IMR-90 (cell line): ENCODE results near the gene SMAD7. TPM values are rescaled to one million over a fixed set of nuclear protein-coding genes. Genes with fewer than 3 reads are reported as not detected.

Experiments
- ATAC-seq: fragments of 200-7000 bp; cut with Tn5 transposase; 2 replicates; pipeline ENCODE4 v1.9.1; 2020; ENCODE audit warnings: low read depth, mild to moderate bottlenecking, moderate library complexity
- BruUV-seq: library from RNA; stranded (reverse); fragments of 400-500 nt; replicated peaks from 2 replicates; lab custom pipeline; 2021; lab: Mats Ljungman, UMichigan
- CTCF ChIA-PET: fragments of 300-600 bp; formaldehyde crosslinking; extraction: SDS; loops from one replicate; lab custom pipeline; 2021; ENCODE audit warnings: antibody characterized with exemption; lab: Yijun Ruan, JAX
- POLR2A ChIA-PET: fragments of 300-600 bp; sonication (Branson Sonifier 250); formaldehyde crosslinking; loops from one replicate; lab custom pipeline; 2022; ENCODE audit warnings: antibody characterized with exemption; ENCODE audit not compliant: unreplicated experiment; lab: Charles Lee
- DNase-seq: peaks from one replicate; pipeline ENCODE4 v3.0.0; 2013
- H2AFZ ChIP-seq: replicated peaks from 2 replicates; pipeline ENCODE3; 2013; ENCODE audit warnings: low read length, mild to moderate bottlenecking; ENCODE audit not compliant: poor library complexity
- H2AK5ac ChIP-seq: 2 replicates; pipeline ENCODE4 v1.6.1; 2013; ENCODE audit warnings: low read depth, low read length, inconsistent platforms
- H2AK9ac ChIP-seq: replicated peaks from 2 replicates; pipeline ENCODE3; 2013; ENCODE audit warnings: mild to moderate bottlenecking, low read depth, low read length, moderate library complexity; ENCODE audit not compliant: poor library complexity
- H2BK120ac ChIP-seq: 2 replicates; pipeline ENCODE4 v1.6.1; 2013; ENCODE audit warnings: low read depth, low read length, inconsistent platforms
- H2BK15ac ChIP-seq: 3 replicates; pipeline ENCODE4 v1.6.1; 2013; ENCODE audit warnings: low read depth, low read length, inconsistent platforms
- H2BK20ac ChIP-seq: 2 replicates; pipeline ENCODE4 v1.6.1; 2013; ENCODE audit warnings: low read depth, mild to moderate bottlenecking, inconsistent platforms, low read length, moderate library complexity
- H2BK5ac ChIP-seq: 2 replicates; pipeline ENCODE4 v1.6.1; 2013; ENCODE audit warnings: mild to moderate bottlenecking, low read depth, low read length, inconsistent platforms; ENCODE audit not compliant: poor library complexity, severe bottlenecking
- H3K14ac ChIP-seq: replicated peaks from 2 replicates; pipeline ENCODE4 v1.6.1; 2013; ENCODE audit warnings: low read depth, low read length, inconsistent platforms
- H3K18ac ChIP-seq: 2 replicates; pipeline ENCODE4 v1.6.1; 2013; ENCODE audit warnings: low read depth, low read length, control low read depth
- H3K23ac ChIP-seq: 2 replicates; pipeline ENCODE4 v1.6.1; 2013; ENCODE audit warnings: low read depth, low read length, inconsistent platforms
- H3K27ac ChIP-seq: 2 replicates; pipeline ENCODE4 v1.5.1; 2013; ENCODE audit warnings: mild to moderate bottlenecking, control low read depth, low read length; ENCODE audit not compliant: insufficient read depth
- H3K27me3 ChIP-seq: 2 replicates; pipeline ENCODE4 v1.6.1; 2013; ENCODE audit warnings: low read length; ENCODE audit not compliant: control insufficient read depth, insufficient read depth
- H3K36me3 ChIP-seq: 2 replicates; pipeline ENCODE4 v1.6.1; 2013; ENCODE audit warnings: low read length, mixed read lengths; ENCODE audit not compliant: control insufficient read depth, insufficient read depth
- H3K4ac ChIP-seq: 2 replicates; pipeline ENCODE4 v1.6.1; 2013; ENCODE audit warnings: low read depth, low read length, inconsistent platforms
- H3K4me1 ChIP-seq: 2 replicates; pipeline ENCODE4 v1.6.1; 2013; ENCODE audit warnings: low read length, mixed read lengths; ENCODE audit not compliant: control insufficient read depth, insufficient read depth
- H3K4me2 ChIP-seq: 2 replicates; pipeline ENCODE4 v1.6.1; 2013; ENCODE audit warnings: low read depth, mild to moderate bottlenecking, control low read depth, low read length, moderate library complexity
- H3K4me3 ChIP-seq: 2 replicates; pipeline ENCODE4 v1.5.1; 2013; ENCODE audit warnings: low read depth, mild to moderate bottlenecking, control low read depth, low read length, moderate library complexity; ENCODE audit not compliant: insufficient read depth
- H3K56ac ChIP-seq: 2 replicates; pipeline ENCODE4 v1.6.1; 2013; ENCODE audit warnings: low read length, inconsistent platforms; ENCODE audit not compliant: insufficient read depth; ENCODE audit errors: extremely low read depth
- H3K79me1 ChIP-seq, 2 experiments: 2 replicates each; pipeline ENCODE4 v1.6.1; 2013; ENCODE audit warnings: low read length in 2 of 2, inconsistent platforms in 1 of 2, low read depth in 1 of 2
- H3K9ac ChIP-seq: 2 replicates; pipeline ENCODE4 v1.6.1; 2013; ENCODE audit warnings: low read depth, low read length, control low read depth
- H3K9me1 ChIP-seq: 2 replicates; pipeline ENCODE4 v1.6.1; 2013; ENCODE audit warnings: low read length, inconsistent platforms; ENCODE audit not compliant: insufficient read depth
- H3K9me3 ChIP-seq: 2 replicates; pipeline ENCODE4 v1.6.1; 2013; ENCODE audit warnings: low read length; ENCODE audit not compliant: control insufficient read depth, insufficient read depth
- H4K20me1 ChIP-seq: 2 replicates; pipeline ENCODE4 v1.6.1; 2013; ENCODE audit warnings: low read length, inconsistent platforms; ENCODE audit not compliant: insufficient read depth
- H4K5ac ChIP-seq: 2 replicates; pipeline ENCODE4 v1.6.1; 2013; ENCODE audit warnings: mild to moderate bottlenecking, low read depth, low read length, control low read depth
- H4K8ac ChIP-seq, 2 experiments: 2 replicates each; pipeline ENCODE4 v1.6.1; 2013; ENCODE audit warnings: low read depth in 2 of 2, low read length in 2 of 2, control low read depth in 1 of 2, inconsistent platforms in 1 of 2
- H4K91ac ChIP-seq: 2 replicates; pipeline ENCODE4 v1.6.1; 2013; ENCODE audit warnings: low read depth, low read length, inconsistent platforms; ENCODE audit not compliant: insufficient read depth
- BHLHE40 ChIP-seq: fragments of 150-350 bp; IDR thresholded peaks from 2 replicates; pipeline ENCODE4 v1.6.1; 2016; ENCODE audit warnings: mild to moderate bottlenecking, low read depth, low read length
- CEBPB ChIP-seq: IDR thresholded peaks from 2 replicates; pipeline ENCODE4 v1.6.1; 2012; ENCODE audit warnings: low read depth, low read length, improper control_type of control experiment
- CHD1 ChIP-seq: IDR thresholded peaks from 2 replicates; pipeline ENCODE4 v1.6.1; 2012; ENCODE audit warnings: low read depth, low read length, improper control_type of control experiment
- CTCF ChIP-seq: conservative IDR thresholded peaks from 2 replicates; pipeline ENCODE4 v1.5.1; 2012; ENCODE audit warnings: mild to moderate bottlenecking, low read depth, low read length, improper control_type of control experiment
- FOS ChIP-seq: fragments of 150-350 bp; IDR thresholded peaks from 2 replicates; pipeline ENCODE4 v1.6.1; 2016; ENCODE audit warnings: low read depth, low read length
- MAFK ChIP-seq: IDR thresholded peaks from 2 replicates; pipeline ENCODE4 v1.6.1; 2012; ENCODE audit warnings: low read depth, low read length, improper control_type of control experiment
- MXI1 ChIP-seq: IDR thresholded peaks from 2 replicates; pipeline ENCODE4 v1.6.1; 2012; ENCODE audit warnings: low read depth, mild to moderate bottlenecking, low read length, moderate library complexity, borderline replicate concordance
- NFE2L2 ChIP-seq: fragments of 150-350 bp; IDR thresholded peaks from 2 replicates; pipeline ENCODE4 v1.6.1; 2016; ENCODE audit warnings: low read depth, mild to moderate bottlenecking, low read length
- POLR2A ChIP-seq: IDR thresholded peaks from 2 replicates; pipeline ENCODE4 v1.6.1; 2012; ENCODE audit warnings: mild to moderate bottlenecking, low read depth, low read length
- RAD21 ChIP-seq: IDR thresholded peaks from 2 replicates; pipeline ENCODE4 v1.6.1; 2012; ENCODE audit warnings: low read length, improper control_type of control experiment
- RCOR1 ChIP-seq: IDR thresholded peaks from 2 replicates; pipeline ENCODE4 v1.6.1; 2012; ENCODE audit warnings: mild to moderate bottlenecking, low read length, improper control_type of control experiment; ENCODE audit not compliant: insufficient replicate concordance
- RFX5 ChIP-seq: IDR thresholded peaks from 2 replicates; pipeline ENCODE4 v1.8.0; 2012; ENCODE audit warnings: low read depth, mild to moderate bottlenecking, low read length, moderate library complexity
- SMC3 ChIP-seq: fragments of 150-350 bp; IDR thresholded peaks from 2 replicates; pipeline ENCODE4 v1.6.1; 2016; ENCODE audit warnings: low read depth, mild to moderate bottlenecking, antibody characterized with exemption, low read length, moderate library complexity
- USF2 ChIP-seq: fragments of 150-350 bp; IDR thresholded peaks from 2 replicates; pipeline ENCODE4 v1.6.1; 2017; ENCODE audit warnings: mild to moderate bottlenecking, antibody characterized with exemption, low read length, low read depth
- WGBS, 2 experiments: methylation state at CpG; one replicate each; pipeline versions ENCODE4 v1.1.5 to v1.1.7; 2013; ENCODE audit warnings: missing lambda C conversion rate in 2 of 2; ENCODE audit not compliant: insufficient read length in 1 of 2; ENCODE audit errors: extremely low coverage in 2 of 2; 5-methylcytosine and 5-hydroxymethylcytosine counted together
- dilution Hi-C: fragments of 300-500 bp; cut with HindIII; formaldehyde crosslinking; loops from one replicate; pipeline ENCODE4 v1.14.3; 2018; ENCODE audit warnings: low sequenced_read_pairs; ENCODE audit not compliant: unreplicated experiment
- in situ Hi-C: fragments of 300-500 bp; cut with MboI; formaldehyde crosslinking; loops from 3 replicates; pipeline ENCODE4 v1.14.3; 2019; ENCODE audit warnings: low sequenced_read_pairs, inconsistent platforms, mixed read lengths
- intact Hi-C: fragments of 100-400 bp; cut with micrococcal nuclease; formaldehyde crosslinking; loops from 2 replicates; pipeline ENCODE4 v1.10.0; 2022
- polyA plus RNA-seq, 3 experiments: library from polyadenylated mRNA; depleted of rRNA; stranded (reverse); fragments of >200 nt; gene quantifications; 2 replicates each; pipeline ENCODE4 v1.2.3, GENCODE V29; 2012; ENCODE audit warnings: low replicate concordance in 1 of 3
- total RNA-seq: library from RNA; depleted of rRNA; stranded (reverse); fragments of >200 nt; gene quantifications from 2 replicates; pipeline ENCODE4 v1.2.3, GENCODE V29; 2012
- TF ChIP-seq, protein P1 (sequence below): fragments of 150-350 bp; IDR thresholded peaks from 2 replicates; pipeline ENCODE4 v1.6.1; 2016; ENCODE audit warnings: low read depth, mild to moderate bottlenecking, low read length, moderate library complexity, borderline replicate concordance

Gene SMAD7
- total and polyA plus RNA-seq, 2 of the 4 experiments (the other 2 are of a cell fraction) = 15.8 to 17.6 TPM

DNA sequence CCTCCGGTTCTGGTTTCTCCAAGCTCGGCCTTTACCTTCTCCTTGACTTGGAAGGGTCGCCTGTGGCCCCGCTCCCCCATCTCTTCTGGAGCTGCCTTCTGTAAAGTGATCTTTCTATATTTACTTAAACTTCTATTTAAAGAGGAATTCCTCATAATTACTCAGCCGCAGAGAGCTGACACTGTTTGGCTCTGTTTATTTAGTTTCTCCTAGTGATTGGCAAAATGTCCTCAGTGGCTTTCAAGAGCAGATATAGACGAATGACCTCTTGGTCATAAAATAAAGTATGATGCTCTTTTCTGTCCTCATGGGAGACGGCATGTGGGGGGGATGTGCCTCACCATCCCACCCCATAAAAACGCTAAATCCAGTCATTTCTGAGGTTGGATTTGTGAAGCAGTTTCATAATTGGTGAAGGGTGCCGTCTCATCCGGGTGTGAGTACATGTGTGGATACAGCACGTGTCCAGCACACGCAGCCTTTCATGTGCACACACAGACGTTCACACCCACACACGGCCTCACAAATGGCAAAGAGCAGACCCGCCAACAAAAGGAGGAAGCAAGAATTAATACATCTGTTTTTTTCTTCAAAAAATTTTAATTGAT lies 43.4 kb upstream of the SMAD7 start:
- DNase-seq = peak; percentile 83
- Histone ChIP-seq H3K9me1 (peaks cover 56% of the 10 kb centered on the region), H2AFZ (peak overlapping the region; percentile 46)
- peak; percentile 9; the same call in 1 of the 2 replicates for TF ChIP-seq MAFK
- TF ChIP-seq CHD1 = peak; percentile 21; the same call in 1 of the 2 replicates
- TF ChIP-seq FOS = peak; percentile 49
- peak; percentile 80 for TF ChIP-seq USF2
- TF ChIP-seq BHLHE40 = peak; percentile 96
- TF ChIP-seq, protein P1, sequence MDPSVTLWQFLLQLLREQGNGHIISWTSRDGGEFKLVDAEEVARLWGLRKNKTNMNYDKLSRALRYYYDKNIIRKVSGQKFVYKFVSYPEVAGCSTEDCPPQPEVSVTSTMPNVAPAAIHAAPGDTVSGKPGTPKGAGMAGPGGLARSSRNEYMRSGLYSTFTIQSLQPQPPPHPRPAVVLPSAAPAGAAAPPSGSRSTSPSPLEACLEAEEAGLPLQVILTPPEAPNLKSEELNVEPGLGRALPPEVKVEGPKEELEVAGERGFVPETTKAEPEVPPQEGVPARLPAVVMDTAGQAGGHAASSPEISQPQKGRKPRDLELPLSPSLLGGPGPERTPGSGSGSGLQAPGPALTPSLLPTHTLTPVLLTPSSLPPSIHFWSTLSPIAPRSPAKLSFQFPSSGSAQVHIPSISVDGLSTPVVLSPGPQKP = no peak
- TF ChIP-seq POLR2A = peak; percentile 65
- TF ChIP-seq CTCF = no peak
- no peak for TF ChIP-seq RCOR1
- peak; percentile 7; the same call in 1 of the 2 replicates for TF ChIP-seq CEBPB
- 0 out of 2 replicates have a peak, but pooled peaks have one; percentile 9 for TF ChIP-seq RAD21
- peak; percentile 67; the same call in 1 of the 2 replicates for TF ChIP-seq MXI1
- TF ChIP-seq RFX5 = no peak
- no peak for TF ChIP-seq SMC3
- no peak for TF ChIP-seq NFE2L2

More for the DNA sequence above, 43.4 kb upstream of the SMAD7 start:
- ATAC-seq = peak; percentile 8; the same call in 1 of the 2 replicates
- Histone ChIP-seq H2BK20ac (peak overlapping the region; percentile 96), H3K9me3 (no peaks in the 10 kb centered on the region), H3K27ac (peak overlapping the region; percentile 55), H3K4me1 (peaks cover 55% of the 10 kb centered on the region), H3K56ac (peak overlapping the region; percentile 20; the same call in 1 of the 2 replicates), H3K79me1 (peaks cover 0 to 31% of the 10 kb centered on the region in 2 experiments; a peak in 3 of 4 replicates), H2BK15ac (peak overlapping the region; percentile 62; the same call in 2 of the 3 replicates), H3K4me2 (peak overlapping the region; percentile 80), H3K23ac (peak overlapping the region; percentile 81), H3K4ac (peak overlapping the region; percentile 86), H4K91ac (peak overlapping the region; percentile 82), H2AK5ac (peak overlapping the region; percentile 90), H3K9ac (no peak overlapping the region), H3K27me3 (no peaks in the 10 kb centered on the region), H3K18ac (peak overlapping the region; percentile 67), H4K20me1 (peaks cover 6% of the 10 kb centered on the region; the same call in 1 of the 2 replicates), H2BK120ac (peak overlapping the region; percentile 92), H3K4me3 (no peak overlapping the region), H3K36me3 (no peaks in the 10 kb centered on the region), H4K8ac (peak overlapping the region; percentile 11 to 30; a peak in 1 of 4 replicates), H2AK9ac (peak overlapping the region; percentile 53), H4K5ac (peak overlapping the region; percentile 58), H3K14ac (peak overlapping the region; percentile 71), H2BK5ac (peak overlapping the region; percentile 68)
- WGBS, 2 experiments = no CpG with 5 or more reads among the region's 15 CpGs
- BruUV-seq = no TSS peak
- in situ Hi-C loops (no loop called here), dilution Hi-C loops (no loop called here), intact Hi-C loops (no loop called here)
- ChIA-PET CTCF (interaction anchor here (0.6 kb wide), 1 partner anchor 167 kb away, joined by 3 read pairs; no protein-coding TSS in a partner anchor), POLR2A (no interaction called here)
